Activated B cell treated with CpG ODN at 0.5 μM for 24 hours (primary cell): ENCODE data around the gene DGAT2. TPM values are rescaled to one million over a fixed set of nuclear protein-coding genes. Genes with fewer than 3 reads are reported as not detected.

Source experiments
- ATAC-seq: fragments of 200-7000 bp; cut with Tn5 transposase; one replicate; pipeline ENCODE4 v1.10.0; 2021; ENCODE audit warnings: low read depth, mild to moderate bottlenecking, moderate library complexity
- CTCF ChIA-PET: fragments of 350-600 bp; sonication (Branson Sonifier 250); formaldehyde crosslinking; loops from one replicate; lab custom pipeline; 2021; ENCODE audit warnings: antibody characterized with exemption; lab: Charles Lee
- POLR2A ChIA-PET: fragments of 350-600 bp; sonication (Branson Sonifier 250); formaldehyde crosslinking; loops from one replicate; lab custom pipeline; 2021; ENCODE audit warnings: antibody characterized with exemption; lab: Charles Lee
- DNase-seq: peaks from one replicate; pipeline ENCODE4 v3.0.0; 2022
- H3K27ac Mint-ChIP-seq: one replicate; pipeline ENCODE4 v1.8.0; 2020; ENCODE audit warnings: mixed read lengths
- H3K27me3 Mint-ChIP-seq: one replicate; pipeline ENCODE4 v1.8.0; 2021; ENCODE audit warnings: mixed read lengths
- H3K36me3 Mint-ChIP-seq: one replicate; pipeline ENCODE4 v1.8.0; 2021; ENCODE audit warnings: low read depth, mixed read lengths
- H3K4me1 Mint-ChIP-seq: one replicate; pipeline ENCODE4 v1.8.0; 2021; ENCODE audit warnings: mixed read lengths
- H3K4me3 Mint-ChIP-seq: one replicate; pipeline ENCODE4 v1.8.0; 2020; ENCODE audit warnings: mild to moderate bottlenecking, mixed read lengths
- H3K9me3 Mint-ChIP-seq: one replicate; pipeline ENCODE4 v1.8.0; 2020; ENCODE audit warnings: mixed read lengths
- intact Hi-C: fragments of 100-400 bp; cut with micrococcal nuclease; formaldehyde crosslinking; loops from one replicate; pipeline ENCODE4 v1.15.1; 2024
- total RNA-seq: library from RNA; stranded (reverse); gene quantifications from 2 replicates; pipeline ENCODE4 v1.2.3, GENCODE V29; 2022
- TF ChIP-seq, protein P1 (sequence below): fragments of 200-600 bp; IDR thresholded peaks from one replicate; pipeline ENCODE4 v1.8.0; 2022; ENCODE audit warnings: antibody characterized with exemption, mild to moderate bottlenecking

Gene DGAT2
- total RNA-seq, 1 donor from 2014 or later, result 7.9 TPM

DNA sequence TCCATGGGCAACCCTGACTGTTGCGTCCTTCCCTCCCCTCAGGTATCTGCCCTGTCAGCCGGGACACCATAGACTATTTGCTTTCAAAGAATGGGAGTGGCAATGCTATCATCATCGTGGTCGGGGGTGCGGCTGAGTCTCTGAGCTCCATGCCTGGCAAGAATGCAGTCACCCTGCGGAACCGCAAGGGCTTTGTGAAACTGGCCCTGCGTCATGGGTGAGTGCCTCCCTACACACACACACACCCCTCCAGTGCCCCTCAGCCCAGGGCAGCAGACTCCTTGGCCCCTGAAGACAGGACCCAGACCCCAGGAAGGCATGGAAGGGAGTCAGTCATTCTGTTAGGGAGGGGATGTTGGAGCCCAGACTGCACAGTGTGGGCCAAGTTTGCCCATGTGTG is 28.5 kb downstream of the DGAT2 start:
- ChIA-PET CTCF (no interaction called here), POLR2A (no interaction called here)
- H3K9me3 Mint-ChIP-seq, result no peaks in the 10 kb centered on the region
- ATAC-seq (peak; percentile 56), DNase-seq (no peak)
- H3K27me3 Mint-ChIP-seq, result no peaks in the 10 kb centered on the region
- no peak overlapping the region for H3K4me3 Mint-ChIP-seq
- no peak overlapping the region for H3K27ac Mint-ChIP-seq
- TF ChIP-seq, protein P1, sequence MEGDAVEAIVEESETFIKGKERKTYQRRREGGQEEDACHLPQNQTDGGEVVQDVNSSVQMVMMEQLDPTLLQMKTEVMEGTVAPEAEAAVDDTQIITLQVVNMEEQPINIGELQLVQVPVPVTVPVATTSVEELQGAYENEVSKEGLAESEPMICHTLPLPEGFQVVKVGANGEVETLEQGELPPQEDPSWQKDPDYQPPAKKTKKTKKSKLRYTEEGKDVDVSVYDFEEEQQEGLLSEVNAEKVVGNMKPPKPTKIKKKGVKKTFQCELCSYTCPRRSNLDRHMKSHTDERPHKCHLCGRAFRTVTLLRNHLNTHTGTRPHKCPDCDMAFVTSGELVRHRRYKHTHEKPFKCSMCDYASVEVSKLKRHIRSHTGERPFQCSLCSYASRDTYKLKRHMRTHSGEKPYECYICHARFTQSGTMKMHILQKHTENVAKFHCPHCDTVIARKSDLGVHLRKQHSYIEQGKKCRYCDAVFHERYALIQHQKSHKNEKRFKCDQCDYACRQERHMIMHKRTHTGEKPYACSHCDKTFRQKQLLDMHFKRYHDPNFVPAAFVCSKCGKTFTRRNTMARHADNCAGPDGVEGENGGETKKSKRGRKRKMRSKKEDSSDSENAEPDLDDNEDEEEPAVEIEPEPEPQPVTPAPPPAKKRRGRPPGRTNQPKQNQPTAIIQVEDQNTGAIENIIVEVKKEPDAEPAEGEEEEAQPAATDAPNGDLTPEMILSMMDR, result no peak
- peaks cover 5% of the 10 kb centered on the region for H3K4me1 Mint-ChIP-seq
- peaks cover 35% of the 10 kb centered on the region for H3K36me3 Mint-ChIP-seq
- intact Hi-C loops, result no loop called here

DNA sequence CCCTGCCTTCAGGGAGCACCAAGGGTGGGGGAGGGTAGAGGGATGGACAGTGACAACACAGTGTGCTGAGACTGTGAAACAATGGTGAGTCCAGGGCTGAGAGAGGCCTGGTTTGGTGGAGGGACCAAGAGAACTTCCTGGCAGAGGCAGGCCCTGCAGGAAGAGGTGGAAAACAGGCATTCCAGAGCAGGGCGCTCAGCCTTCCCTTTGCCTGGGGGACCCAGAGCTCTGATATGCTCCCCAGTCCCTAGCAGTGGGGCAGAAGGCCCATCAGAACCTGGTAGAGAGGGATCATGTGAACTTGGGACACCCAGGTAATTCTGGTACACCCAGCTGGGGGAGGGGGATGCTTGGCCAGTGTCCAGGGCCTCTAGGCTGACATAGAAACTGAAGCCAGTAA is 29.2 kb downstream of the DGAT2 start:
- intact Hi-C loops, result no loop called here
- no peak overlapping the region for H3K4me3 Mint-ChIP-seq
- TF ChIP-seq, protein P1, result no peak
- H3K36me3 Mint-ChIP-seq, result peaks cover 33% of the 10 kb centered on the region
- CTCF ChIA-PET, result no interaction called here
- DNase-seq (no peak), ATAC-seq (no peak)
- no peak overlapping the region for H3K27ac Mint-ChIP-seq
- H3K4me1 Mint-ChIP-seq, result peaks cover 5% of the 10 kb centered on the region
- no peaks in the 10 kb centered on the region for H3K9me3 Mint-ChIP-seq
- POLR2A ChIA-PET, result no interaction called here
- no peaks in the 10 kb centered on the region for H3K27me3 Mint-ChIP-seq

DNA sequence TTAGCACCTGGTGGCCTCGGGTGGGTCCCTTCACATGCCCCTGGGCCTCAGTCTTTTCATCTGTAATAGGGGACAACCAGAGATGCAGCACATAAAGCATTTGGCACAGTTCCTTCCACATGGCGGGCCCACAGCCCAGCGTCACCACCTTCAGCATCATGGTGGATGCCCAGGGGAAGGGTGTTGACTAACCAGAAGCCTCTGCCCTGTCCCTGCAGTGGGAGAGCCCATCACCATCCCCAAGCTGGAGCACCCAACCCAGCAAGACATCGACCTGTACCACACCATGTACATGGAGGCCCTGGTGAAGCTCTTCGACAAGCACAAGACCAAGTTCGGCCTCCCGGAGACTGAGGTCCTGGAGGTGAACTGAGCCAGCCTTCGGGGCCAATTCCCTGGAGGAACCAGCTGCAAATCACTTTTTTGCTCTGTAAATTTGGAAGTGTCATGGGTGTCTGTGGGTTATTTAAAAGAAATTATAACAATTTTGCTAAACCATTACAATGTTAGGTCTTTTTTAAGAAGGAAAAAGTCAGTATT is 31.6 kb downstream of the DGAT2 start:
- POLR2A ChIA-PET, result interaction anchor here (1.2 kb wide), 1 partner anchor 14 kb away, joined by 3 read pairs; the partner anchor contains the start of gene UVRAG
- H3K4me3 Mint-ChIP-seq, result no peak overlapping the region
- peaks cover 11% of the 10 kb centered on the region for H3K4me1 Mint-ChIP-seq
- H3K9me3 Mint-ChIP-seq, result no peaks in the 10 kb centered on the region
- ATAC-seq (no peak), DNase-seq (no peak)
- TF ChIP-seq, protein P1, result no peak
- peaks cover 31% of the 10 kb centered on the region for H3K36me3 Mint-ChIP-seq
- no peaks in the 10 kb centered on the region for H3K27me3 Mint-ChIP-seq
- intact Hi-C loops, result loop anchor here (5.0 kb wide), 1 partner anchor 37 kb away; no protein-coding TSS in a partner anchor
- CTCF ChIA-PET, result interaction anchor here (1.0 to 6.3 kb wide), 2 partner anchors 69 to 77 kb away, joined by 3 to 258 read pairs; no protein-coding TSS in a partner anchor
- no peak overlapping the region for H3K27ac Mint-ChIP-seq

DNA sequence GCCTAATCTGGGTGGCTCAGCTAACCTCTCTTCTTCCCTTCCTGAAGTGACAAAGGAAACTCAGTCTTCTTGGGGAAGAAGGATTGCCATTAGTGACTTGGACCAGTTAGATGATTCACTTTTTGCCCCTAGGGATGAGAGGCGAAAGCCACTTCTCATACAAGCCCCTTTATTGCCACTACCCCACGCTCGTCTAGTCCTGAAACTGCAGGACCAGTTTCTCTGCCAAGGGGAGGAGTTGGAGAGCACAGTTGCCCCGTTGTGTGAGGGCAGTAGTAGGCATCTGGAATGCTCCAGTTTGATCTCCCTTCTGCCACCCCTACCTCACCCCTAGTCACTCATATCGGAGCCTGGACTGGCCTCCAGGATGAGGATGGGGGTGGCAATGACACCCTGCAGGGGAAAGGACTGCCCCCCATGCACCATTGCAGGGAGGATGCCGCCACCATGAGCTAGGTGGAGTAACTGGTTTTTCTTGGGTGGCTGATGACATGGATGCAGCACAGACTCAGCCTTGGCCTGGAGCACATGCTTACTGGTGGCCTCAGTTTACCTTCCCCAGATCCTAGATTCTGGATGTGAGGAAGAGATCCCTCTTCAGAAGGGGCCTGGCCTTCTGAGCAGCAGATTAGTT is 32.3 kb downstream of the DGAT2 start:
- Mint-ChIP-seq H3K4me1 (peaks cover 11% of the 10 kb centered on the region), H3K27me3 (no peaks in the 10 kb centered on the region), H3K9me3 (no peaks in the 10 kb centered on the region), H3K36me3 (peaks cover 31% of the 10 kb centered on the region), H3K4me3 (no peak overlapping the region), H3K27ac (no peak overlapping the region)
- intact Hi-C loops, result loop anchor here (5.0 kb wide), 1 partner anchor 36 kb away; no protein-coding TSS in a partner anchor
- ChIA-PET CTCF (interaction anchor here (1.0 to 6.3 kb wide), 5 partner anchors 68 to 351 kb away, joined by 3 to 258 read pairs (median 3); no protein-coding TSS in a partner anchor), POLR2A (interaction anchor here (1.2 to 2.0 kb wide), 2 partner anchors 14 to 66 kb away, joined by 3 to 4 read pairs; partner anchors contain the start of gene UVRAG)
- ATAC-seq (no peak), DNase-seq (no peak)
- TF ChIP-seq, protein P1, result no peak
